HG03039 (cell line): ENCODE data around the gene ST6GALNAC2.

ENCODE experiments used
- ATAC-seq: cut with Tn5 transposase; IDR thresholded peaks from one replicate; pipeline ENCODE4 v1.9.1; 2021; ENCODE audit warnings: mild to moderate bottlenecking, moderate library complexity; ENCODE audit not compliant: unreplicated experiment

Gene ST6GALNAC2

GRCh38 chr17:76601065-76601464 is 15.4 kb upstream of the ST6GALNAC2 start:
- no peak for ATAC-seq

DNA sequence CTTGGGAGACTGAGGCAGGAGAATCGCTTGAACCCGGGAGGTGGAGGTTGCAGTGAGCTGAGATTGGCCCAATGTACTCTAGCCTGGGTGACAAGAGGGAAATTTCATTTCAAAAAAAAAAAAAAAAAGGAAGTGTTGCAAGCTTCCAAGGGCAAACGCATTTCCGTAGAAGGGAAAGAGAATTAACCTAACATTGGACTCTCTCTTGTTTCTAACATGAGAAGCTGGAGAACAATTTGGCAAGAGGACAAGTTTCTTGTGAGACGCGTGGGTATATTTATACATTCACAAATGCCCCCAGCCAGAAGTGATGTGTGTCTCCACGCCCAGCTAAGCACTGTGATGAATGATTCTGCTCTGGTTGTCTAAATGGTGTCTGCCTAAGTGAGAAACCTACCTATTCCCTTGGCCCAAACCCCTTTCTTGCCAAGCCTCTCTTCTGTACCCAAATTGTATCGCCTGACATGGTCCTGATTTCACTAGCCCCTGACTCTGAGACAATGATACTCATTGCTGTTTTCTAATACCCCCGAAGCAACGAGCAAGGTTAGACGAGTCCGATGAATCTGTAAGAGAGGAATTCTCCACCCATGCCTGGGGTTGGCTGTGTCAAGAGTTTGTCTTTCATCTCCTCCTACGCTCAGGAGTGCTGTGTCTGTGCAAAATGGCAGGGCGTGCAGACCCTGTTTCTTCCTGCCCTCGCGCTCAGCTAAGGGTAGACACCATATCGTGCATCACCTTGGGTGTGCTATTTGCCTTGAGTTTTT is 14.2 kb upstream of the ST6GALNAC2 start:
- ATAC-seq: no peak

DNA sequence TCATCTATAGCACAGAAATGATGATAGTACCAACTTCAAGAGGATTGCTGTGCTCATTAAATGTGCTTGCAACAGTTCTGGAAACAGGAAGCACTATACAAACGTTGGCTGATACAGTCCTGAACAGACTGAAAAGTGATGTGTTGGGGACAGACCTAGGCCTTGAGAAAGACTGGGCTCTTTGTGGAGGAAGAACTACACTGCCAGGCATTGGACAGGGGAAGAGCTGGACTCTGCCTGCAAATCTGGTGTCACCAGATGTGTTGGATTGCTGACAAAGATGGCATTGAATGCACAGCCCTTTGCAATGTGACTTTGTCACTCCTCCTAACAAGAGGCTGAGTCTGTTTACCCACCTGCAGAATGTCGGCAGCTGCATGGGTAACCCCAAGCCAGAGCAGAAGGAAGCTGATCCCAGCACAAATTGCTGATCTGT is 12.4 kb upstream of the ST6GALNAC2 start:
- ATAC-seq: no peak

DNA sequence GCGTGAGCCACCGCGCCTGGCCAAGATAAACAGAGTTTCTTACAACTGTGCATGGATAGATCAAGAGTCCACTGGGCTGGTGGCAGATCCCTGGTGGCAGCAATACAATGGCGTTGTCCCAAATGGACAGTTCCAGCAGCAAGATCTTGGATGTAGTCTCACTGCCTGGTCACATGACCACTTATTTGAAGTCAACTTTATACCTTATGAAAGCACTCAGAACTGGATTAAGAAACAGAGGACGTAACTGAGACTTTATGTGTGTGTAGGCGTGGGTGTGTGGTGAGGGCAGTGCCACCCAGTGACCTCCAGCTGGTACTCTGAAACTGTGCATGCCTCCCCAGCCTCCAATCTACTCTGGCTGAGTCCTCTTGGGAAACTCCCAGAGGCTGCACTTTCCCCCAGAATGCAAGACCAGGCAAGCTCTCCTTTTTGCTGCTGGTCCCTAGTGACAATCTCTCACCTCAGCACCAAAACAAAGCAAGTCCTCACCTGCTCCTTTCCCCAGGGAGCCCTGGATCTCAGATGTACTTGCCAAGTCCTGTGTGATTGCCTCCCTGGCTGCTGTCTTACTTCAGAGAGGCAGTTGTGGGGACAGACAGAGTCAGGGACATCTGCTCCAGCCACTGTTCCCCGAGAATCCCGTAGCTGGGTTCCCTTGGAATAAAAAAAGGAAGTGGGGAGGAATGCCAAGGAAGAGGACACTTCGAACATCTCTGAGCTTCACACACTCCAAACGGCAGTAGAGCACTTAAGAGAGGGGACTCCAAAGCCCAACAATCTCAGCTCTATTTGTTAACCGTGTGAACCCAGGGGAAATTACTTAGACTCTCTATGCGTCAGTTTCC is 11.7 kb upstream of the ST6GALNAC2 start:
- ATAC-seq: no peak

GRCh38 chr17:76594690-76595089 is 9.0 kb upstream of the ST6GALNAC2 start:
- no peak for ATAC-seq

DNA sequence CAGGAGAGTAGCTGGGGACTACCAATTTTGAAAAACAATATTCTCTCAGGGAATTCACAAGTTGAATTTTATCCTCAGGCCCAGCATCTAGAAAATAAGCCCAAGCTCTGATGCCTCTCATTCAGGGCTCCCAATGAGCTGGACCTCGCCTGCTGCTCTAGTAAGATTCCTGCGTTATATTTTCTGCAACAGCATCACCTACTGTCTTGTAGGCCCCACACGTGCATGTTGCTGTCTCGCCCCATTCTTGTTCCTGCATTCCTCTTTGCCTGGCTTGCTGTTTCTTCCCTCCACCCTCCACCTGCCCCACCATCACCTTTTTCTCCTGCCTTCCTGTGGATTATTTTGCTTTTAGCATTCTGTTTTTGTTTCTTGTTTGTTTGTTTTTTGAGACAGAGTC is 8.3 kb upstream of the ST6GALNAC2 start:
- no peak for ATAC-seq

GRCh38 chr17:76593384-76593826 is 7.7 kb upstream of the ST6GALNAC2 start:
- no peak for ATAC-seq

- ATAC-seq: no peak
These were observed 2.5 kb upstream of the ST6GALNAC2 start for GRCh38 chr17:76588182-76588581.

DNA sequence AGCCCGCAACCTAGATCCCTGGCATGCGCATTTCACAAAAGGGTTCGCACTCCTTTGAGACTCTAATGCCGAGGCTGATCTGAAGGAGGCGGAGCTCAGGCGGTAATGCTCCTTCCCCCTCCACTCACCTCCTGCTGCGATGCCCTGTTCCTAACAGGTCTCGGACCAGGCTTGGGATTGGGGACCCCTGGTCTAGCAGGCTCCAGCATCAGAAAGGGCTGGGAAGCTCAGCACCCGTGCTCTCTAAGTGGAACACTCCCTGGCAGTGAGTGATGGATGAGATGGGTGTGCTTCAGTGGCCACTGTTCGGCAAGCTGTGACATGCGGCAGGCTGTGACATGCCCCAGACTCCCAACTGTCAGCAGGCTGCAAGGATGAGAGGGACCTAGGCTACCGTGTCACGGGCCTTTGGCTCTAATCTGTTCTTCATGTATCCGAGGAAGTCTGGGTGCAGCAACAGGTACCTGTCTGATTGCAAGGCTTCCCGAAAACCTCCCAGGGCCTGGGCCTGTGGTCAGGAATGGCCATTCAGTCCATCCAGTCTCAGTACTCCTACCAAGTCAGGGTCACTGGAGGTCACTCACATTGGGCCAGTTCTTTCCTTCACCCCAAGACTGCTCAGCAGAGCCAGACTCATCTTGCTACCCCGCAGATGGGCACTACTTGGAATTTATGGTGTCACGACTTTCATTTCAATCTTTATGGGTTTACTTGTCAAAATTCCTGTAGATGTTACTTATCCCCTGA is 1.3 kb upstream of the ST6GALNAC2 start:
- no peak for ATAC-seq

- ATAC-seq: no peak
These were observed 519 bp downstream of the ST6GALNAC2 start for GRCh38 chr17:76585033-76585648.

GRCh38 chr17:76584427-76585032 is 1.1 kb downstream of the ST6GALNAC2 start:
- ATAC-seq: no peak

DNA sequence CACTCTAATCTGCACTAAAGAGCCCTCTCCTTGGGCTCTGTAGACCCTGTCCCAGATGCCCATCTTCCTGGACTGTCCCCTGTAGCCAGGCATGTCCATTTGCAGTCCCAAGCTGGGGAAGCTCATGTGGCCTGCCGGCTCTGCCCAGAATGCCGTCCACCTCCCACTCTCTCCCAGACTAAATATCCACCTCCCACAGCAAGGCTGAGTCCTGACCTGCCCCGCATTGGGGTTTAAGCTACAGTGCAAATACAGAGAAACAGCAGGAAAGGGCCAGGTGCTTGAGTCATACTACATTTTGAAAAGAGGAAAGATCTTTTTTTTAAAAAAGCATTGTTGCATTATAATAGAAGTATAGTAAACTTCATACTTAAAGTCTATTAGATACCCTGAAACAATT is 3.0 kb downstream of the ST6GALNAC2 start:
- no peak for ATAC-seq

DNA sequence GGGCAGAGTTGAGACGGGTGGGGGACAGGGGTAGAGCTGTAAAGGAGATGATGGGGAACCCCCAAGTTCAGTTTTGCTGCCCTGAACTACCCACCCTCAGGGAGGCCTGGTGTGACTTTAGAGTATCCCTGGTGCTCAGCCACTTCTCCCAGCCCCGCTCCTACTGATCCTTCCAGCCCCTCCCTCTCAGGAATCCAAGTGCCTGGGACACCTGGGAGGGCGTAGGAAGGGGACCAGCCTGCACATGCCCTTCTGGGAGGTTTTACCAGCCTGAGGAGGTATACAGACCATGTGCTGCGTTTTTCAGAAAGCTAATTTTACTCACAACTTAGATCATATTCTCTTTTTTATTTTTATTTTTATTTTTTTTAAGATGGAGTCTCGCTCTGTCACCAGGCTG is 4.1 kb downstream of the ST6GALNAC2 start:
- ATAC-seq: no peak

DNA sequence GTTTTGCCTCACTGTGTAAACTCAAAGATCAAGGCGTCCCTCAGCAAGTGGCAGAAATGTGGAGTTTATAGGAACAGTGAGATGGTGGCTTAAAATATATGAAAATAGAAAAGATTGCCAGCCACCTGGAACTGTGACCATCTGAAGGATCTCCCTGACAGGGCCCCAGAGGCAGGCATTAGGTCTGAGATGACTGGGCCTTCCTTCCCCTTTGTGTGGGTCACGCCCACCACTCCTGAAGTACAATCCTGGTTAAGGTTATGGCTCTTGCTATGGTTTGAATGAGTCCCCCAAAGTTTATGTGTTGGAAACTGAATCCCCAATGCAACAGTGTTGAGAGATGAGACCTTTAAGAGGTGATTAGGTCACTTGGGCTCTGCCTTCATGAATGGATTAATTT is 6.4 kb downstream of the ST6GALNAC2 start:
- ATAC-seq: no peak

DNA sequence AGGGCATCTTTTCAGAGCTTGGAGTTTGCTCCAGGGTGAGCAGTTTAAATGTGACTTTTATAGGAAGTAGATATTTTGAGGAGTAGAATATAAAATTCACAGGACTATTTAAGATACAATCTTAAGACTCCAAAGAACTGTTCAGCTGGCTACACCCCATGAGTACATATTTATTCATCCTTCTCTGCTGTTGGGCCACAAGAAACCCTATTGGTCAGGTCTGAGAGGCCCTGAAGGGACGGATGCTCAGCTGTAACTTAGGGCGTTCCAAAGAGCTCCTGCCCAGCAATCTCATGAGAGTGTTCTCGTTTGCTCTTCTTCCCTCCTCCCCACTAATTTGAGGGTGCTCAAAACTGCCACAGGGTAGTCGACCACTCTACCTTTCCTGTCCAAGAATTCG is 7.3 kb downstream of the ST6GALNAC2 start:
- ATAC-seq: no peak

GRCh38 chr17:76577876-76578275 is 7.8 kb downstream of the ST6GALNAC2 start:
- ATAC-seq: no peak

GRCh38 chr17:76576189-76576588 is 9.5 kb downstream of the ST6GALNAC2 start:
- no peak for ATAC-seq

GRCh38 chr17:76575570-76575969 is 10.1 kb downstream of the ST6GALNAC2 start:
- no peak for ATAC-seq

DNA sequence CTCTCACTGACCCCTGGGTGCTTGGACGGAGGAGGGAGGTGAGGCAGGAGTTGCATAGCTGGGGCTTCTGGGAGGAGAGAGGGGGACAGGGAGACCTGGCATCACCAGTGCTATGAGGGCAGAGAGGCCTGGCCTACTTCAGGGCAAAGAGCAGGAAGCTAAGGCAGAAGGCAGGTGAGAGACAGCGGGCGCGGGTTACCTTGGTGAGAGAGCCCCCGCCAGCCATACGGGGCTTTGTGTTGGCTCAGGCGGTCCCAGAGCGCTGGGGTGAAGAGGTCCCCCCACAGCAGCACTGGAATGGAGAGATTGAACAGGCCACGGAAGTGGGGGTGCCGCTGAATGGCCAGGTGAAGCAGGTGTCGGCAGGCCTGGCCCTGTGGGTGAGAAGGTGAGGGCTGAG is 11.5 kb downstream of the ST6GALNAC2 start:
- ATAC-seq: no peak

GRCh38 chr17:76573096-76573495 is 12.6 kb downstream of the ST6GALNAC2 start:
- no peak for ATAC-seq
